IPS-18a (cell line): ENCODE results near the gene SELENOP.

Experiments
- H3K27ac ChIP-seq: one replicate; pipeline ENCODE4 v1.5.1; 2013; ENCODE audit warnings: low read length
- H3K27me3 ChIP-seq: one replicate; pipeline ENCODE4 v1.6.1; 2013; ENCODE audit warnings: mild to moderate bottlenecking, low read length; ENCODE audit not compliant: control insufficient read depth, insufficient read depth
- H3K36me3 ChIP-seq: one replicate; pipeline ENCODE4 v1.6.1; 2013; ENCODE audit warnings: low read depth, low read length; ENCODE audit not compliant: control insufficient read depth
- H3K4me1 ChIP-seq: one replicate; pipeline ENCODE4 v1.6.1; 2013; ENCODE audit warnings: low read depth, low read length; ENCODE audit not compliant: control insufficient read depth
- H3K4me3 ChIP-seq: one replicate; pipeline ENCODE4 v1.5.1; 2013; ENCODE audit warnings: low read length
- H3K9ac ChIP-seq: one replicate; pipeline ENCODE4 v1.6.1; 2013; ENCODE audit warnings: mild to moderate bottlenecking, low read length, moderate library complexity
- H3K9me3 ChIP-seq: one replicate; pipeline ENCODE4 v1.6.1; 2013; ENCODE audit warnings: low read depth, low read length; ENCODE audit not compliant: control insufficient read depth

The SELENOP gene

GRCh38 chr5:42781584-42781983 lies 30.1 kb downstream of the SELENOP start:
- Histone ChIP-seq H3K4me1 (peaks cover 5% of the 10 kb centered on the region), H3K36me3 (no peaks in the 10 kb centered on the region), H3K9ac (no peak overlapping the region), H3K27me3 (no peaks in the 10 kb centered on the region), H3K9me3 (peaks cover 4% of the 10 kb centered on the region), H3K27ac (no peak overlapping the region), H3K4me3 (no peak overlapping the region)

- peaks cover 5% of the 10 kb centered on the region for H3K4me1 ChIP-seq
These were observed 32.6 kb downstream of the SELENOP start for GRCh38 chr5:42779083-42779482.

GRCh38 chr5:42772265-42772993 lies 39.3 kb downstream of the SELENOP start:
- Histone ChIP-seq H3K36me3 (no peaks in the 10 kb centered on the region), H3K4me1 (no peaks in the 10 kb centered on the region), H3K4me3 (no peak overlapping the region), H3K27ac (no peak overlapping the region), H3K9me3 (no peaks in the 10 kb centered on the region), H3K9ac (no peak overlapping the region), H3K27me3 (no peaks in the 10 kb centered on the region)

More at GRCh38 chr5:42779083-42779482, 32.6 kb downstream of the SELENOP start:
- Histone ChIP-seq H3K9me3 (no peaks in the 10 kb centered on the region), H3K36me3 (no peaks in the 10 kb centered on the region), H3K9ac (no peak overlapping the region), H3K27ac (no peak overlapping the region), H3K27me3 (no peaks in the 10 kb centered on the region), H3K4me3 (no peak overlapping the region)

GRCh38 chr5:42770003-42770402 lies 41.7 kb downstream of the SELENOP start:
- no peak overlapping the region for H3K4me3 ChIP-seq
- no peaks in the 10 kb centered on the region for H3K36me3 ChIP-seq
- no peaks in the 10 kb centered on the region for H3K27me3 ChIP-seq
- no peak overlapping the region for H3K9ac ChIP-seq
- no peaks in the 10 kb centered on the region for H3K4me1 ChIP-seq
- H3K9me3 ChIP-seq = no peaks in the 10 kb centered on the region
- H3K27ac ChIP-seq = no peak overlapping the region

DNA sequence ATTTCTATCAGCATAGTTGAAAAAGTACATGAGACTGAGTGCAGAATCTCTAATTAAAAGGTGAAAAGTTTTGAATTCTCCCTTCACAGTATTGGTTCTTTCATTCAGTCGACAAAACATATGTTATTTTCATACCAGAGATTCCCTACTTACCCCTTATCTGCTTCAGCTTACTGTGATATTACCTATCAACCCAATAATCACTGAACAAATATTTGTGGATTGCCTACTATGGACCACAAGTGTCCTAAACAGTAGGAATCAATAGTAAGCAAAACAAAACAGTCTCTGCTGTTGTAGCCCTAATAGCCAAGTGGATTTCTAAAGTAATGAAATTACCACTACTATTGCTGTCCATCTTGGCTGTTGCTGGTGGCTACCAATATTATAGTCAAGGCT lies 43.6 kb downstream of the SELENOP start:
- no peak overlapping the region for H3K9ac ChIP-seq
- no peak overlapping the region for H3K27ac ChIP-seq
- H3K9me3 ChIP-seq = no peaks in the 10 kb centered on the region
- no peaks in the 10 kb centered on the region for H3K36me3 ChIP-seq
- H3K4me1 ChIP-seq = no peaks in the 10 kb centered on the region
- H3K27me3 ChIP-seq = no peaks in the 10 kb centered on the region
- no peak overlapping the region for H3K4me3 ChIP-seq

- H3K4me3 ChIP-seq = no peak overlapping the region
- H3K27ac ChIP-seq = no peak overlapping the region
- no peaks in the 10 kb centered on the region for H3K27me3 ChIP-seq
- H3K4me1 ChIP-seq = no peaks in the 10 kb centered on the region
- no peaks in the 10 kb centered on the region for H3K9me3 ChIP-seq
- H3K36me3 ChIP-seq = no peaks in the 10 kb centered on the region
- H3K9ac ChIP-seq = no peak overlapping the region
These were observed 44.1 kb downstream of the SELENOP start for GRCh38 chr5:42767491-42768105.

DNA sequence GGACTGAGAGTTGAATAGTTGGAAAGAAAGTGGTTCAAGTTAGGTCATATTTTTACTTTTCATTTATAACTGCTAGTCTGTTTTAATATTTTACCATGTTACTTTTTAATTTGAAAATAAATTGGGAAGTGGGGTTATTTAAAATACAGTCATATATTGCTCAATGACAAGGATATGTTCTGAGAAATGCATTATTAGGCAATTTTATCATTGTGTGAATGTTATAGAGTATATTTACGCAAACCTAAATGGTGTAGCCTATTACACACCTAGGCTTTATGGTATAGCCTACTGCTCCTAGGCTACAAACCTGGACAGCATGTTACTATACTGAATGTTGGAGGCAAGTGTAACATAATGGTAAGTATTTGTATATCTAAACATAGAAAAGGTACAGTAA lies 49.9 kb downstream of the SELENOP start:
- Histone ChIP-seq H3K36me3 (no peaks in the 10 kb centered on the region), H3K4me3 (no peak overlapping the region), H3K9me3 (no peaks in the 10 kb centered on the region), H3K4me1 (peaks cover 14% of the 10 kb centered on the region), H3K9ac (no peak overlapping the region), H3K27ac (no peak overlapping the region), H3K27me3 (no peaks in the 10 kb centered on the region)

DNA sequence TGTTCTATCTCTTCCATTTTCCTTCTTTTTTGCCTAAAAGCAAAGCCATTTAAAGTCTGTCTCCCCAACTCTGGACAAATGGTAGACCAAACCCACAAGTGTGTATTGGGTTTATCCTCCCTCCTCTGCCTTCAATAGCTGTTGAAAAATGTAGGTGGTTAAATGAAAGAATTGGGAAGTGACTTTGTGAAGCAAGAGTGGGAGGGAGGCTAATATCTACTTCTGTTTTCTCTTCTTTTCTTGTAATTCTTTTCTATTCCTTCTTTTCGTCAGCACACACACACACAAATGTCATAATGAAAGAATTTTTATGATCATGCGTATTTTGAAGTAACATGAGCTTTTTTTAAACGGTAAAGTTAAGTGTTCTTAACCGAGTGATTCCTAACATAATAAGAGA lies 51.3 kb downstream of the SELENOP start:
- Histone ChIP-seq H3K27ac (no peak overlapping the region), H3K36me3 (no peaks in the 10 kb centered on the region), H3K4me3 (no peak overlapping the region), H3K9ac (no peak overlapping the region), H3K4me1 (peaks cover 14% of the 10 kb centered on the region), H3K27me3 (no peaks in the 10 kb centered on the region), H3K9me3 (no peaks in the 10 kb centered on the region)

GRCh38 chr5:42759456-42759855 lies 52.2 kb downstream of the SELENOP start:
- no peaks in the 10 kb centered on the region for H3K27me3 ChIP-seq
- H3K4me1 ChIP-seq = peaks cover 14% of the 10 kb centered on the region
- H3K9me3 ChIP-seq = no peaks in the 10 kb centered on the region
- H3K9ac ChIP-seq = no peak overlapping the region
- no peaks in the 10 kb centered on the region for H3K36me3 ChIP-seq
- no peak overlapping the region for H3K27ac ChIP-seq
- H3K4me3 ChIP-seq = no peak overlapping the region

DNA sequence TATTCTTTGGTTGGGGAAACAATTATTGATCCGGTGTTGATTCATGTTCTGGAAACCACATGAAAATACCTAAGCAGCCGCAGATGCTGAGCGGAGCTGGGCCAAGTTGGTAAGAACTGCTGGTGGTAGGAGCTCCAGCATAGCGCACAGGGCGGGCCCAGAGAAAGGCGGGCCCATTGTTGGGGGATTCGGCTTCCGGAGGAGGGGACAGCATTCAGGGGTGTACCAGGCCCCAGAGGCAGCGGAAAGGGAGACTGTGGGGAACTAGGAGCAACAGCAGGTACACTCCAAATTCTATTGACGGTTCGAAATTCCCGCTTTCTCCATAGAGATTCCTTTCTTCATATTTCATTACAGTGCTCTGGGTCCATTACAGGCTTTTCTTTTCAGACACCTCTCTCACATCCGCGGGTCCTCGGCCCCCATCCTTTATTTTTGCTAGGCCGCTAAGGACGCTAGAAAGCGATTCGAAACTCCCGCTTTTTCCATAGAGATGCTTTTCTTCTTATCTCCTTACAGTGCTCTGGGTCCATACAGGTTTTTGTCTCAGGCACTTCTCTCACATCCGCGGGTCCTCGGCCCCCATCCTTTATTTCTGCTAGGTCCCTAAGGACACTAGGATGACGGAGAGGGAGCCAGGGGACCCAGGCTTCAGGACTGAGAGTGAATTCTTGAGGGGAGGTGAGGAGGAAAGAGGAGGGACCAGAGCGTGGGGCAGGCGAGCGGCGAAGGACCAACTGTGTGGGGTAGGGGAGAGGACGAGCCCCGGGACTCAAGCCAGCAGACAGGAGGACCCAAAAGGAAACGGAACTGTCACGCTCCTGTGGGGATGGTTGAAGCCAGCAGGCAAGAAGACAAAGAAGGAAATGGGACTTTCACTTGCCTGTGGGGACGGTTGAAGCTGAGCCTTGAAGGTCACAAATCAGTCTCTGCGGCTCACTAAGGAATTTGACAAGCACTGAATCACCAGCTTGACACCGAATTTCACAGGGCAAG lies 54.8 kb downstream of the SELENOP start, which contains the start of gene CCDC152:
Gene CCDC152, plus strand, starts transcription at position 213 of the 996 bp plus-strand sequence. CDS start 2,304 bp downstream, outside the sequence.
- Histone ChIP-seq H3K36me3 (no peaks in the 10 kb centered on the region), H3K9me3 (no peaks in the 10 kb centered on the region), H3K27ac (no peak within 1 kb of the TSS), H3K4me3 (no peak within 1 kb of the TSS), H3K27me3 (no peaks in the 10 kb centered on the region), H3K9ac (no peak within 1 kb of the TSS), H3K4me1 (peaks cover 14% of the 10 kb centered on the region)

DNA sequence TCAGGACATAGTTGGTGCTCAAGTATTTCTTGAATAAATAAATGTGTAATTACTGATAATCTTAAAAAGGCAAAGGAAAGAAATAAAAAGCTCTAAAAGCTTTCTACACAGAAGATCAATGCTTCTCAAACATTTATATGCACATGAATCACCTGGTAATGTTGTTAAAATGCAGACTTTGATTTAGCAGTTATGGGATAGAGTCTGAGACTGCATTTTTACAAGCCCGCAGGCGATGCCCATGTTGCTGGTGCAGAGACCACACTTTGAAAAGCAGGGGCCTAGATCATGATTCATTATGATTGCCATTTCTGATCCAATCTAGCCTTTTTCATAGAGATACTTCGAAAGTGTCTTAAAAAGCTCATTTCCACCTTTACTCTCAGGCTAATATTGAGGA lies 58.6 kb downstream of the SELENOP start:
- Histone ChIP-seq H3K27me3 (no peaks in the 10 kb centered on the region), H3K4me1 (peaks cover 5% of the 10 kb centered on the region), H3K36me3 (no peaks in the 10 kb centered on the region), H3K27ac (no peak overlapping the region), H3K9ac (no peak overlapping the region), H3K4me3 (no peak overlapping the region), H3K9me3 (no peaks in the 10 kb centered on the region)
